Keratinocyte (primary cell): Measurements from ENCODE around the gene CDC14B. TPM values are rescaled to one million over a fixed set of nuclear protein-coding genes. Genes with fewer than 3 reads are reported as not detected.

ENCODE experiments used
- DNase-seq: peaks from one replicate; pipeline ENCODE4 v3.0.0-alpha.2; 2011; ENCODE audit warnings: low read depth, missing footprints, low spot score
- FAIRE-seq: peaks from 2 replicates; lab custom pipeline; 2011; peaks lifted over from hg19 to GRCh38; lab: Jason Lieb, UNC
- H2AFZ ChIP-seq: 2 replicates; pipeline ENCODE4 v1.6.0; 2012; ENCODE audit warnings: low read length, control low read depth, inconsistent platforms; ENCODE audit not compliant: control insufficient read depth
- H3K27ac ChIP-seq: 2 replicates; pipeline ENCODE4 v1.5.1; 2011; ENCODE audit warnings: low read length; ENCODE audit not compliant: control insufficient read depth, insufficient read depth
- H3K27me3 ChIP-seq: 3 replicates; pipeline ENCODE4 v1.6.0; 2011; ENCODE audit warnings: low read length; ENCODE audit not compliant: control insufficient read depth, insufficient read depth; ENCODE audit errors: extremely low read depth
- H3K36me3 ChIP-seq, 2 experiments: 2 replicates in 1 of 2; 3 replicates in 1 of 2; pipeline ENCODE4 v1.5.1; 2011; ENCODE audit warnings: low read length in 2 of 2, mild to moderate bottlenecking in 1 of 2; ENCODE audit not compliant: control insufficient read depth in 2 of 2, insufficient read depth in 2 of 2; ENCODE audit errors: extremely low read depth in 1 of 2
- H3K4me1 ChIP-seq: 3 replicates; pipeline ENCODE4 v1.5.1; 2011; ENCODE audit warnings: low read length; ENCODE audit not compliant: control insufficient read depth, insufficient read depth; ENCODE audit errors: extremely low read depth
- H3K4me2 ChIP-seq: 3 replicates; pipeline ENCODE4 v1.6.0; 2011; ENCODE audit warnings: low read depth, low read length; ENCODE audit not compliant: control insufficient read depth, insufficient read depth; ENCODE audit errors: extremely low read depth
- H3K4me3 ChIP-seq, 3 experiments: fragments of 200-600 bp in 1 of 3; sonication (generic) in 1 of 3; 2 replicates in 2 of 3; 3 replicates in 1 of 3; pipeline ENCODE4 v1.5.1; 2011 to 2016; ENCODE audit warnings: low read length in 3 of 3, mild to moderate bottlenecking in 3 of 3, control low read depth in 2 of 3, inconsistent platforms in 1 of 3, low read depth in 1 of 3, mixed read lengths in 1 of 3, mixed run types in 1 of 3, moderate library complexity in 1 of 3; ENCODE audit not compliant: control insufficient read depth in 2 of 3, insufficient read depth in 2 of 3; ENCODE audit errors: extremely low read depth in 1 of 3
- H3K79me2 ChIP-seq: 2 replicates; pipeline ENCODE4 v1.6.0; 2012; ENCODE audit warnings: low read length; ENCODE audit not compliant: control insufficient read depth, insufficient read depth
- H3K9ac ChIP-seq: 3 replicates; pipeline ENCODE4 v1.6.0; 2011; ENCODE audit warnings: low read length; ENCODE audit not compliant: control insufficient read depth, insufficient read depth; ENCODE audit errors: extremely low read depth
- H3K9me1 ChIP-seq: 3 replicates; pipeline ENCODE4 v1.6.0; 2011; ENCODE audit warnings: low read length; ENCODE audit not compliant: control insufficient read depth, insufficient read depth; ENCODE audit errors: extremely low read depth
- H3K9me3 ChIP-seq: 2 replicates; pipeline ENCODE4 v1.5.1; 2012; ENCODE audit warnings: low read depth, low read length; ENCODE audit not compliant: control insufficient read depth
- H4K20me1 ChIP-seq: 3 replicates; pipeline ENCODE4 v1.6.0; 2011; ENCODE audit warnings: low read length; ENCODE audit not compliant: control insufficient read depth, insufficient read depth; ENCODE audit errors: extremely low read depth
- CTCF ChIP-seq, 3 experiments: IDR thresholded peaks in 1 of 3; conservative IDR thresholded peaks in 1 of 3; optimal IDR thresholded peaks in 1 of 3; 2 replicates in 2 of 3; 3 replicates in 1 of 3; pipeline versions ENCODE3 to v1.5.1; 2011; ENCODE audit warnings: low read length in 3 of 3, mild to moderate bottlenecking in 3 of 3, moderate library complexity in 2 of 3, control low read depth in 1 of 3, inconsistent platforms in 1 of 3; ENCODE audit not compliant: insufficient read depth in 2 of 3; ENCODE audit errors: extremely low read depth in 1 of 3
- EZH2 ChIP-seq: IDR thresholded peaks from one replicate; pipeline ENCODE4 v1.6.1; 2012; ENCODE audit warnings: inconsistent platforms, mild to moderate bottlenecking, low read length, moderate library complexity
- dilution Hi-C: fragments of 300-500 bp; cut with MboI; formaldehyde crosslinking; loops from one replicate; pipeline ENCODE4 v1.7.0; 2020; ENCODE audit warnings: low sequenced_read_pairs; ENCODE audit not compliant: extremely low pct_ligation_motif_present
- polyA plus RNA-seq, 5 experiments: library from polyadenylated mRNA; depleted of rRNA in 3 of 5; stranded (reverse) in 3 of 5; stranded (forward) in 1 of 5; unstranded in 1 of 5; fragments of >200 nt; gene quantifications; 1 replicate in 1 of 5; 2 replicates in 3 of 5; 3 replicates in 1 of 5; pipeline versions ENCODE4 v1.2.1 to v1.2.3, GENCODE V29; 2011 to 2012; ENCODE audit warnings: missing spikeins in 2 of 5, low read depth in 1 of 5, low replicate concordance in 1 of 5

Gene CDC14B
- polyA plus RNA-seq, 1 donor (not counting 4 experiments of a cell fraction or from before 2014, with no cell fraction given): 7.5 TPM

- dilution Hi-C loops: no loop called here
- Histone ChIP-seq H3K4me2 (no peak overlapping the region), H3K36me3 (no peaks in the 10 kb centered on the region), H3K9ac (no peak overlapping the region), H2AFZ (no peak overlapping the region), H4K20me1 (no peaks in the 10 kb centered on the region), H3K9me1 (no peaks in the 10 kb centered on the region), H3K4me1 (peaks cover 14% of the 10 kb centered on the region), H3K4me3 (no peak overlapping the region), H3K27ac (no peak overlapping the region), H3K27me3 (no peaks in the 10 kb centered on the region), H3K79me2 (peaks cover 18% of the 10 kb centered on the region), H3K9me3 (no peaks in the 10 kb centered on the region)
- DNase-seq: no peak
- TF ChIP-seq EZH2 (no peak), CTCF (optimal IDR thresholded peaks at IDR 0.05 in 1 of 3, IDR thresholded peaks at IDR 0.05 in 1 of 3, conservative IDR thresholded peaks at IDR 0.05 in 1 of 3; ENCODE audit: extremely low read depth in 1 of 3, insufficient read depth in 2 of 3, low read length in 3 of 3) (no peak)
- no peak for FAIRE-seq
Observed at GRCh38 chr9:96611302-96611701, 8.3 kb downstream of the CDC14B start.

- Histone ChIP-seq H3K9ac (no peak overlapping the region), H3K27me3 (no peaks in the 10 kb centered on the region), H3K4me1 (peaks cover 13% of the 10 kb centered on the region), H3K9me3 (no peaks in the 10 kb centered on the region), H3K4me2 (no peak overlapping the region), H2AFZ (no peak overlapping the region), H4K20me1 (no peaks in the 10 kb centered on the region), H3K36me3 (no peaks in the 10 kb centered on the region), H3K4me3 (no peak overlapping the region), H3K9me1 (no peaks in the 10 kb centered on the region), H3K79me2 (peaks cover 18% of the 10 kb centered on the region), H3K27ac (no peak overlapping the region)
- TF ChIP-seq EZH2: no peak
- no peak for TF ChIP-seq CTCF (optimal IDR thresholded peaks at IDR 0.05 in 1 of 3, IDR thresholded peaks at IDR 0.05 in 1 of 3, conservative IDR thresholded peaks at IDR 0.05 in 1 of 3; ENCODE audit: extremely low read depth in 1 of 3, insufficient read depth in 2 of 3, low read length in 3 of 3)
- DNase-seq (no peak), FAIRE-seq (no peak)
- dilution Hi-C loops: no loop called here
Observed at GRCh38 chr9:96609732-96610131, 9.9 kb downstream of the CDC14B start.
